IMR-90 (cell line): ENCODE results near the gene INPP5B. TPM values are rescaled to one million over a fixed set of nuclear protein-coding genes. Genes with fewer than 3 reads are reported as not detected.

Experiments
- ATAC-seq: fragments of 200-7000 bp; cut with Tn5 transposase; 2 replicates; pipeline ENCODE4 v1.9.1; 2020; ENCODE audit warnings: low read depth, mild to moderate bottlenecking, moderate library complexity
- BruUV-seq: library from RNA; stranded (reverse); fragments of 400-500 nt; replicated peaks from 2 replicates; lab custom pipeline; 2021; lab: Mats Ljungman, UMichigan
- CTCF ChIA-PET: fragments of 300-600 bp; formaldehyde crosslinking; extraction: SDS; loops from one replicate; lab custom pipeline; 2021; ENCODE audit warnings: antibody characterized with exemption; lab: Yijun Ruan, JAX
- POLR2A ChIA-PET: fragments of 300-600 bp; sonication (Branson Sonifier 250); formaldehyde crosslinking; loops from one replicate; lab custom pipeline; 2022; ENCODE audit warnings: antibody characterized with exemption; ENCODE audit not compliant: unreplicated experiment; lab: Charles Lee
- DNase-seq: peaks from one replicate; pipeline ENCODE4 v3.0.0; 2013
- H2AFZ ChIP-seq: replicated peaks from 2 replicates; pipeline ENCODE3; 2013; ENCODE audit warnings: low read length, mild to moderate bottlenecking; ENCODE audit not compliant: poor library complexity
- H2AK5ac ChIP-seq: 2 replicates; pipeline ENCODE4 v1.6.1; 2013; ENCODE audit warnings: low read depth, low read length, inconsistent platforms
- H2AK9ac ChIP-seq: replicated peaks from 2 replicates; pipeline ENCODE3; 2013; ENCODE audit warnings: mild to moderate bottlenecking, low read depth, low read length, moderate library complexity; ENCODE audit not compliant: poor library complexity
- H2BK120ac ChIP-seq: 2 replicates; pipeline ENCODE4 v1.6.1; 2013; ENCODE audit warnings: low read depth, low read length, inconsistent platforms
- H2BK15ac ChIP-seq: 3 replicates; pipeline ENCODE4 v1.6.1; 2013; ENCODE audit warnings: low read depth, low read length, inconsistent platforms
- H2BK20ac ChIP-seq: 2 replicates; pipeline ENCODE4 v1.6.1; 2013; ENCODE audit warnings: low read depth, mild to moderate bottlenecking, inconsistent platforms, low read length, moderate library complexity
- H2BK5ac ChIP-seq: 2 replicates; pipeline ENCODE4 v1.6.1; 2013; ENCODE audit warnings: mild to moderate bottlenecking, low read depth, low read length, inconsistent platforms; ENCODE audit not compliant: poor library complexity, severe bottlenecking
- H3K14ac ChIP-seq: replicated peaks from 2 replicates; pipeline ENCODE4 v1.6.1; 2013; ENCODE audit warnings: low read depth, low read length, inconsistent platforms
- H3K18ac ChIP-seq: 2 replicates; pipeline ENCODE4 v1.6.1; 2013; ENCODE audit warnings: low read depth, low read length, control low read depth
- H3K23ac ChIP-seq: 2 replicates; pipeline ENCODE4 v1.6.1; 2013; ENCODE audit warnings: low read depth, low read length, inconsistent platforms
- H3K27ac ChIP-seq: 2 replicates; pipeline ENCODE4 v1.5.1; 2013; ENCODE audit warnings: mild to moderate bottlenecking, control low read depth, low read length; ENCODE audit not compliant: insufficient read depth
- H3K27me3 ChIP-seq: 2 replicates; pipeline ENCODE4 v1.6.1; 2013; ENCODE audit warnings: low read length; ENCODE audit not compliant: control insufficient read depth, insufficient read depth
- H3K36me3 ChIP-seq: 2 replicates; pipeline ENCODE4 v1.6.1; 2013; ENCODE audit warnings: low read length, mixed read lengths; ENCODE audit not compliant: control insufficient read depth, insufficient read depth
- H3K4ac ChIP-seq: 2 replicates; pipeline ENCODE4 v1.6.1; 2013; ENCODE audit warnings: low read depth, low read length, inconsistent platforms
- H3K4me1 ChIP-seq: 2 replicates; pipeline ENCODE4 v1.6.1; 2013; ENCODE audit warnings: low read length, mixed read lengths; ENCODE audit not compliant: control insufficient read depth, insufficient read depth
- H3K4me2 ChIP-seq: 2 replicates; pipeline ENCODE4 v1.6.1; 2013; ENCODE audit warnings: low read depth, mild to moderate bottlenecking, control low read depth, low read length, moderate library complexity
- H3K4me3 ChIP-seq: 2 replicates; pipeline ENCODE4 v1.5.1; 2013; ENCODE audit warnings: low read depth, mild to moderate bottlenecking, control low read depth, low read length, moderate library complexity; ENCODE audit not compliant: insufficient read depth
- H3K56ac ChIP-seq: 2 replicates; pipeline ENCODE4 v1.6.1; 2013; ENCODE audit warnings: low read length, inconsistent platforms; ENCODE audit not compliant: insufficient read depth; ENCODE audit errors: extremely low read depth
- H3K79me1 ChIP-seq, 2 experiments: 2 replicates each; pipeline ENCODE4 v1.6.1; 2013; ENCODE audit warnings: low read length in 2 of 2, inconsistent platforms in 1 of 2, low read depth in 1 of 2
- H3K9ac ChIP-seq: 2 replicates; pipeline ENCODE4 v1.6.1; 2013; ENCODE audit warnings: low read depth, low read length, control low read depth
- H3K9me1 ChIP-seq: 2 replicates; pipeline ENCODE4 v1.6.1; 2013; ENCODE audit warnings: low read length, inconsistent platforms; ENCODE audit not compliant: insufficient read depth
- H3K9me3 ChIP-seq: 2 replicates; pipeline ENCODE4 v1.6.1; 2013; ENCODE audit warnings: low read length; ENCODE audit not compliant: control insufficient read depth, insufficient read depth
- H4K20me1 ChIP-seq: 2 replicates; pipeline ENCODE4 v1.6.1; 2013; ENCODE audit warnings: low read length, inconsistent platforms; ENCODE audit not compliant: insufficient read depth
- H4K5ac ChIP-seq: 2 replicates; pipeline ENCODE4 v1.6.1; 2013; ENCODE audit warnings: mild to moderate bottlenecking, low read depth, low read length, control low read depth
- H4K8ac ChIP-seq, 2 experiments: 2 replicates each; pipeline ENCODE4 v1.6.1; 2013; ENCODE audit warnings: low read depth in 2 of 2, low read length in 2 of 2, control low read depth in 1 of 2, inconsistent platforms in 1 of 2
- H4K91ac ChIP-seq: 2 replicates; pipeline ENCODE4 v1.6.1; 2013; ENCODE audit warnings: low read depth, low read length, inconsistent platforms; ENCODE audit not compliant: insufficient read depth
- POLR2A ChIP-seq: IDR thresholded peaks from 2 replicates; pipeline ENCODE4 v1.6.1; 2012; ENCODE audit warnings: mild to moderate bottlenecking, low read depth, low read length
- WGBS, 2 experiments: methylation state at CpG; one replicate each; pipeline versions ENCODE4 v1.1.5 to v1.1.7; 2013; ENCODE audit warnings: missing lambda C conversion rate in 2 of 2; ENCODE audit not compliant: insufficient read length in 1 of 2; ENCODE audit errors: extremely low coverage in 2 of 2; 5-methylcytosine and 5-hydroxymethylcytosine counted together
- dilution Hi-C: fragments of 300-500 bp; cut with HindIII; formaldehyde crosslinking; loops from one replicate; pipeline ENCODE4 v1.14.3; 2018; ENCODE audit warnings: low sequenced_read_pairs; ENCODE audit not compliant: unreplicated experiment
- in situ Hi-C: fragments of 300-500 bp; cut with MboI; formaldehyde crosslinking; loops from 3 replicates; pipeline ENCODE4 v1.14.3; 2019; ENCODE audit warnings: low sequenced_read_pairs, inconsistent platforms, mixed read lengths
- intact Hi-C: fragments of 100-400 bp; cut with micrococcal nuclease; formaldehyde crosslinking; loops from 2 replicates; pipeline ENCODE4 v1.10.0; 2022
- polyA plus RNA-seq, 3 experiments: library from polyadenylated mRNA; depleted of rRNA; stranded (reverse); fragments of >200 nt; gene quantifications; 2 replicates each; pipeline ENCODE4 v1.2.3, GENCODE V29; 2012; ENCODE audit warnings: low replicate concordance in 1 of 3
- total RNA-seq: library from RNA; depleted of rRNA; stranded (reverse); fragments of >200 nt; gene quantifications from 2 replicates; pipeline ENCODE4 v1.2.3, GENCODE V29; 2012

The INPP5B gene
- total and polyA plus RNA-seq, 2 of the 4 experiments (the other 2 are of a cell fraction): 9.4 to 20.4 TPM

DNA sequence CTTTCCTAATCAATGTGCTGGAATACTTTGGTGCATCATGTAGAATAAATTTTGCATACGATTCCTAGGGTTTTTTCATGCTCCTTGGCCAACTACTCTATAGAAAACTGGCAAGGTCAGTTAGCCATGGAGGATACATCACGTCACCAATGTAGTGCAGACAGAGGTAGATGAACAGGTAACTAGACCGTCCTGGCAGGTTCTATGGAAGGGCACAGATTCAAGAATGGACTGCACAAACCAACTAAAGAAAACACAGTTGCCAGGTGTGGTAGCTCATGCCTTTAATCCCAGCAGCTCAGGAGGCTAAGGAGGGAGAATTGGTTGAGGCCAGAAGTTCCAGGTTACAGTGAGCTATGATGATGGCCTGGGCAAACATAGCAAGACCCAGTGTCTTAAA lies 97.4 kb downstream of the INPP5B start:
- peaks cover 49 to 79% of the 10 kb centered on the region in 2 experiments for H3K79me1 ChIP-seq
- H3K4me3 ChIP-seq: no peak overlapping the region
- H3K18ac ChIP-seq: no peak overlapping the region
- no peak overlapping the region for H3K56ac ChIP-seq
- no peaks in the 10 kb centered on the region for H3K9me3 ChIP-seq
- no TSS peak for BruUV-seq
- peaks cover 7% of the 10 kb centered on the region for H3K9me1 ChIP-seq
- no peak overlapping the region for H2AFZ ChIP-seq
- ChIA-PET POLR2A (no interaction called here), CTCF (no interaction called here)
- no peak overlapping the region for H2AK9ac ChIP-seq
- no CpG with 5 or more reads among the region's 3 CpGs for WGBS, 2 experiments
- peaks cover 4% of the 10 kb centered on the region; the same call in 1 of the 2 replicates for H3K4me1 ChIP-seq
- TF ChIP-seq POLR2A: no peak
- H3K36me3 ChIP-seq: peaks cover 8% of the 10 kb centered on the region
- dilution Hi-C loops (no loop called here), in situ Hi-C loops (no loop called here), intact Hi-C loops (no loop called here)
- H2BK15ac ChIP-seq: no peak overlapping the region
- no peak overlapping the region for H3K4ac ChIP-seq
- H3K14ac ChIP-seq: no peak overlapping the region
- H2BK20ac ChIP-seq: no peak overlapping the region
- no peak overlapping the region for H4K91ac ChIP-seq
- H3K23ac ChIP-seq: no peak overlapping the region
- H3K4me2 ChIP-seq: no peak overlapping the region
- H4K5ac ChIP-seq: no peak overlapping the region
- ATAC-seq (no peak), DNase-seq (no peak)
- no peak overlapping the region for H2BK120ac ChIP-seq
- H3K27ac ChIP-seq: no peak overlapping the region
- H3K27me3 ChIP-seq: no peaks in the 10 kb centered on the region
- H2BK5ac ChIP-seq: no peak overlapping the region
- no peak overlapping the region for H4K8ac ChIP-seq
- no peak overlapping the region for H3K9ac ChIP-seq
- no peak overlapping the region for H2AK5ac ChIP-seq
- H4K20me1 ChIP-seq: peaks cover 21% of the 10 kb centered on the region; the same call in 1 of the 2 replicates
